Measurements from ENCODE around the gene NTRK1. TPM values are rescaled to one million over a fixed set of nuclear protein-coding genes. Genes with fewer than 3 reads are reported as not detected.
A peak's percentile ranks its signal among the peaks of the same experiment; 100 is the strongest.

Gene NTRK1
- total and polyA plus RNA-seq, 3 experiments from 2014 or later: 2.9 to 3.0 TPM; not detected in 1

- peaks cover 32 to 61% of the 10 kb centered on the region in 2 donors for H3K27me3 Mint-ChIP-seq
- H3K27ac ChIP-seq (ENCODE audit: low read depth, low read length): no peak overlapping the region
- peak; percentile 26 to 65 (median 32) for DNase-seq
- H3K36me3 ChIP-seq (ENCODE audit: insufficient read depth, low read length): no peaks in the 10 kb centered on the region
- peak overlapping the region; percentile 32 to 71 (median 64) for H3K4me3 Mint-ChIP-seq
- peaks cover 0 to 6% (median 2%) of the 10 kb centered on the region in 3 donors for H3K36me3 Mint-ChIP-seq
- H3K4me1 ChIP-seq (ENCODE audit: insufficient read depth, low read length): peaks cover 19% of the 10 kb centered on the region
- H3K27ac Mint-ChIP-seq: peak overlapping the region in 1 of 8 donors; percentile 17
- H3K27me3 ChIP-seq (ENCODE audit: insufficient read depth, low read length, poor library complexity, severe bottlenecking): peaks cover 23% of the 10 kb centered on the region
- no peak overlapping the region for H3K4me3 ChIP-seq (ENCODE audit: low read length)
- H3K9me3 ChIP-seq (ENCODE audit: low read length): no peaks in the 10 kb centered on the region
- ChIA-PET CTCF (interaction anchor here (7.3 kb wide), 1 partner anchor 15 kb away, joined by 58 read pairs; the partner anchor contains the start of genes INSRR and NTRK1), POLR2A (no interaction called here)
- no peaks in the 10 kb centered on the region for H3K9me3 Mint-ChIP-seq
- peaks cover 18 to 42% (median 22%) of the 10 kb centered on the region in 3 donors for H3K4me1 Mint-ChIP-seq
Measured at GRCh38 chr1:156845055-156845952, 15.4 kb upstream of the NTRK1 start.

DNA sequence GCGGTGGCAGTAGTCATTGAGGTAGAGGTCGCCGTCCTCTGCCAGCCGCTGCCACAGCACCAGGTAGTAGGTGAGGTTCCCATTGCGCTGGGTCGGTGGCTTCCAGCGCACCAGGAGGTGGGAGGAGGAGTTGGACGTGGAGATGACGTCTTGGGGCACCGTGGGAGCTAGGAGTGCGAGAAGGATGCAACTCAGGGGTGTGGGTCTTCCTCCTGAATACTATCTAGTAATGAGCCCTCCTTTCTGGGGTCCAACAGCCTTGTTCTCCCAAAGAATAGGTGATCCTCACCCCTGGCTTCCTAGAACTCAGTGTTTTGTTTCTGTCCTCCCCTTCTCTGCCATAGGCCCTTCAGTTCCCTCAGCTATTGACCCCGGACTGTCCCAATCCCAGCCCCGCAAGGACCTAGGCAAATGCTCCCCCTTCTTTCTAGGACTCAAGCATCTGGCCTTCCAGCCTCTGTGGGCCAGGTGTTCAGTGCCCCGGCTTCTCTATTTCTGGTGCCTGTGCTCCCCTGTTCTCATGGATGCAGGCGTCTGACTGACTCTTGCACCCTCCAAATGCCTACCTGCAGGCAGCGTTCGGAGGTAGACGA lies 14.6 kb upstream of the NTRK1 start:
- CTCF ChIA-PET: interaction anchor here (1.3 to 7.3 kb wide), 2 partner anchors 14 to 32 kb away, joined by 4 to 58 read pairs; partner anchors contain the start of genes INSRR and NTRK1
- H3K27me3 ChIP-seq (ENCODE audit: insufficient read depth, low read length, poor library complexity, severe bottlenecking): peaks cover 23% of the 10 kb centered on the region
- POLR2A ChIA-PET: no interaction called here
- no peak overlapping the region for H3K27ac ChIP-seq (ENCODE audit: low read depth, low read length)
- peaks cover 32 to 54% of the 10 kb centered on the region in 2 donors for H3K27me3 Mint-ChIP-seq
- H3K9me3 Mint-ChIP-seq: no peaks in the 10 kb centered on the region
- no peak overlapping the region for H3K4me3 ChIP-seq (ENCODE audit: low read length)
- DNase-seq: no peak
- H3K4me3 Mint-ChIP-seq: peak overlapping the region in 3 of 7 donors; percentile 32 to 47 (median 37)
- H3K4me1 Mint-ChIP-seq: peaks cover 18 to 42% (median 22%) of the 10 kb centered on the region in 3 donors
- H3K36me3 Mint-ChIP-seq: peaks cover 0 to 6% (median 2%) of the 10 kb centered on the region in 3 donors
- H3K4me1 ChIP-seq (ENCODE audit: insufficient read depth, low read length): peaks cover 19% of the 10 kb centered on the region
- no peaks in the 10 kb centered on the region for H3K36me3 ChIP-seq (ENCODE audit: insufficient read depth, low read length)
- peak overlapping the region in 1 of 8 donors; percentile 34 for H3K27ac Mint-ChIP-seq
- no peaks in the 10 kb centered on the region for H3K9me3 ChIP-seq (ENCODE audit: low read length)

- Mint-ChIP-seq H3K4me3 (peak overlapping the region in 1 of 7 donors; percentile 5), H3K27ac (no peak overlapping the region), H3K36me3 (peaks cover 0 to 6% (median 2%) of the 10 kb centered on the region in 3 donors), H3K4me1 (peaks cover 18 to 42% (median 22%) of the 10 kb centered on the region in 3 donors), H3K27me3 (peaks cover 30 to 50% of the 10 kb centered on the region in 2 donors), H3K9me3 (no peaks in the 10 kb centered on the region)
- ChIA-PET CTCF (interaction anchor here (1.3 to 7.3 kb wide), 3 partner anchors 7 to 33 kb away, joined by 4 to 58 read pairs (median 30); partner anchors contain the start of genes INSRR and NTRK1), POLR2A (no interaction called here)
- no peak for DNase-seq
- H3K27ac ChIP-seq (ENCODE audit: low read depth, low read length): no peak overlapping the region
- peaks cover 23% of the 10 kb centered on the region for H3K27me3 ChIP-seq (ENCODE audit: insufficient read depth, low read length, poor library complexity, severe bottlenecking)
- no peaks in the 10 kb centered on the region for H3K36me3 ChIP-seq (ENCODE audit: insufficient read depth, low read length)
- H3K4me1 ChIP-seq (ENCODE audit: insufficient read depth, low read length): peaks cover 19% of the 10 kb centered on the region
- no peaks in the 10 kb centered on the region for H3K9me3 ChIP-seq (ENCODE audit: low read length)
- H3K4me3 ChIP-seq (ENCODE audit: low read length): no peak overlapping the region
Measured at GRCh38 chr1:156846643-156847042, 14.0 kb upstream of the NTRK1 start.

- Histone ChIP-seq H3K36me3 (ENCODE audit: insufficient read depth, low read length) (no peaks in the 10 kb centered on the region), H3K27me3 (ENCODE audit: insufficient read depth, low read length, poor library complexity, severe bottlenecking) (peaks cover 23% of the 10 kb centered on the region), H3K27ac (ENCODE audit: low read depth, low read length) (no peak overlapping the region), H3K4me1 (ENCODE audit: insufficient read depth, low read length) (peaks cover 19% of the 10 kb centered on the region), H3K9me3 (ENCODE audit: low read length) (no peaks in the 10 kb centered on the region), H3K4me3 (ENCODE audit: low read length) (no peak overlapping the region)
- H3K36me3 Mint-ChIP-seq: peaks cover 0 to 2% (median under 1%) of the 10 kb centered on the region in 3 donors
- peak overlapping the region in 5 of 8 donors; percentile 33 to 90 (median 64) for H3K27ac Mint-ChIP-seq
- no peaks in the 10 kb centered on the region for H3K9me3 Mint-ChIP-seq
- H3K27me3 Mint-ChIP-seq: peaks cover 22 to 39% of the 10 kb centered on the region in 2 donors
- CTCF ChIA-PET: interaction anchor here (0.7 to 7.3 kb wide), 9 partner anchors 9 to 158 kb away, joined by 3 to 58 read pairs (median 6); partner anchors contain the start of genes INSRR, NTRK1 and SH2D2A
- peaks cover 18 to 42% (median 22%) of the 10 kb centered on the region in 3 donors for H3K4me1 Mint-ChIP-seq
- no peak for DNase-seq
- H3K4me3 Mint-ChIP-seq: peak overlapping the region in 5 of 7 donors; percentile 54 to 85 (median 65)
- POLR2A ChIA-PET: interaction anchor here (0.6 to 1.5 kb wide), 3 partner anchors 12 to 347 kb away, joined by 4 to 6 read pairs (median 5); no protein-coding TSS in a partner anchor
Measured at GRCh38 chr1:156847591-156848460, 12.8 kb upstream of the NTRK1 start.

- DNase-seq: peak; percentile 53 to 79 (median 63)
- Mint-ChIP-seq H3K27me3 (peaks cover 18 to 32% of the 10 kb centered on the region in 2 donors), H3K4me1 (peaks cover 18 to 42% (median 22%) of the 10 kb centered on the region in 3 donors), H3K27ac (peak overlapping the region in 6 of 8 donors; percentile 27 to 94 (median 75)), H3K4me3 (peak overlapping the region in 6 of 7 donors; percentile 54 to 85 (median 64)), H3K36me3 (no peaks in the 10 kb centered on the region), H3K9me3 (no peaks in the 10 kb centered on the region)
- H3K36me3 ChIP-seq (ENCODE audit: insufficient read depth, low read length): no peaks in the 10 kb centered on the region
- H3K4me3 ChIP-seq (ENCODE audit: low read length): peak overlapping the region; percentile 60
- ChIA-PET POLR2A (interaction anchor here (0.6 to 1.6 kb wide), 5 partner anchors 9 to 348 kb away, joined by 3 to 6 read pairs (median 4); no protein-coding TSS in a partner anchor), CTCF (interaction anchor here (0.9 to 7.3 kb wide), 8 partner anchors 9 to 159 kb away, joined by 4 to 58 read pairs (median 8); partner anchors contain the start of genes INSRR, NTRK1 and SH2D2A)
- no peak overlapping the region for H3K27ac ChIP-seq (ENCODE audit: low read depth, low read length)
- no peaks in the 10 kb centered on the region for H3K9me3 ChIP-seq (ENCODE audit: low read length)
- peaks cover 15% of the 10 kb centered on the region for H3K27me3 ChIP-seq (ENCODE audit: insufficient read depth, low read length, poor library complexity, severe bottlenecking)
- peaks cover 19% of the 10 kb centered on the region for H3K4me1 ChIP-seq (ENCODE audit: insufficient read depth, low read length)
Measured at GRCh38 chr1:156848461-156849150, 12.1 kb upstream of the NTRK1 start.

DNA sequence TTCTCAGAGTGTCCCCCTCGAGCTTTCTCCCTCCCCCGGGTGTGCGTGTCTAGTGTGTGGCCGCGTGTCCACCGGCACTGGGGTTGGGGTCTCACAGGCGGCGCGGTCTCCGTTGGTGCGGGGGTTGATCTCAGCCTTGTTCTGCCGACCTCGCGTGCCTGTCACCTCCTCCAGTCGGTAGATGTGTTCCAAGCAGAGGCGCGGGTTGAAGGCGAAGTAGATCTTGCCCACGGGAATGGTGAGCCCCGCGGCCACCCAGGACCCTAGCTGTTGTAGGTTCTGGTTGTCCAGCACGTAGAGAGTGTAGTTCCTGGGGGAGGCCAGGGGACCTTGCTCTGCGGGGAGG lies 11.5 kb upstream of the NTRK1 start:
- H3K9me3 Mint-ChIP-seq: no peaks in the 10 kb centered on the region
- H3K4me3 ChIP-seq (ENCODE audit: low read length): no peak overlapping the region
- H3K27me3 Mint-ChIP-seq: peaks cover 14 to 27% of the 10 kb centered on the region in 2 donors
- no peaks in the 10 kb centered on the region for H3K9me3 ChIP-seq (ENCODE audit: low read length)
- peak overlapping the region in 5 of 8 donors; percentile 27 to 94 (median 79) for H3K27ac Mint-ChIP-seq
- POLR2A ChIA-PET: interaction anchor here (1.0 to 1.6 kb wide), 4 partner anchors 9 to 344 kb away, joined by 3 to 5 read pairs (median 4); no protein-coding TSS in a partner anchor
- CTCF ChIA-PET: interaction anchor here (0.9 to 7.3 kb wide), 7 partner anchors 10 to 159 kb away, joined by 4 to 58 read pairs (median 8); partner anchors contain the start of genes INSRR, NTRK1 and SH2D2A
- H3K36me3 Mint-ChIP-seq: no peaks in the 10 kb centered on the region
- no peak for DNase-seq
- H3K4me3 Mint-ChIP-seq: peak overlapping the region in 6 of 7 donors; percentile 32 to 85 (median 64)
- H3K4me1 ChIP-seq (ENCODE audit: insufficient read depth, low read length): peaks cover 19% of the 10 kb centered on the region
- H3K4me1 Mint-ChIP-seq: peaks cover 16 to 38% (median 22%) of the 10 kb centered on the region in 3 donors
- peaks cover 10% of the 10 kb centered on the region for H3K27me3 ChIP-seq (ENCODE audit: insufficient read depth, low read length, poor library complexity, severe bottlenecking)
- H3K27ac ChIP-seq (ENCODE audit: low read depth, low read length): no peak overlapping the region
- no peaks in the 10 kb centered on the region for H3K36me3 ChIP-seq (ENCODE audit: insufficient read depth, low read length)
